Epithelial cell of esophagus (primary cell): ENCODE measurements around the gene LRRC26.
"Not testable (repeated sequence)": the region's sequence is repeated elsewhere in the genome, so short reads cannot be mapped to it uniquely, and the experiment has no call there.

Experiments
- DNase-seq: peaks from one replicate; pipeline ENCODE4 v3.0.0; 2010; ENCODE audit warnings: low read depth
- H3K4me3 ChIP-seq: 2 replicates; pipeline ENCODE4 v1.5.1; 2011; ENCODE audit warnings: mild to moderate bottlenecking, low read length, control low read depth
- TF ChIP-seq, protein P1 (sequence below): IDR thresholded peaks from 2 replicates; pipeline ENCODE4 v1.5.1; 2011; ENCODE audit warnings: low read depth, mild to moderate bottlenecking, low read length, control low read depth, inconsistent platforms; ENCODE audit not compliant: insufficient read depth; ENCODE audit errors: missing control alignments

The LRRC26 gene

DNA sequence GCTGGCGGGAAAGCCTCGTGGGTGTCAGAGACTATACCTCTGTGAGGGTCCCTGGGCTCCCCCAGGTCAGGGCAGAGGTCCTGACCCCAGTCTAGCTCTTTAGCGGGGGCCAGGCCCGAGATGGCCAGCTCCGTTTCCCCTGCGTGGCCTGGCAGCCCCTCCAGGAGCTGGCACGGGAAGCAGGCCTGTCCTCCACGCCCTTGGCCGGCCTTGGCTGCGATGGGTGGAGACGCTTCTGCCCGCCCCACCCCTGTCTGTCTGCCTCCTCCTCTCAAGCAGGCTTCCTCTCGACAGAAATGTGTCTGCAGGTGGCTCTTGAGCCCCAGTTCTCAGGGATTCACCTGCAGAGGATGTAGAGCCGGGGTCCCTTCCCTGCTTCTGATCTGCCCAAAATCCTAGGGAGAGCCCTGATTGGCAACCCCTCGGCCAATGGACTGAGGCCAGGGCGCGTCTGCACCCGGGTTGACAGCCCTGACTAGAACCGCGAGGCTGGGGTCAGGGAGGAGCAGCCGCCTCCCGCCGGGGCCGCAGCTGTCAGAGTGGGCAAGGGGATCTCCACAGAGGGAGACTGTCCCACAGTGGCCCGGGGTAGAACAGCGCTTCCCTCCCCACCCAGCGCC is 33.5 kb downstream of the LRRC26 start:
- TF ChIP-seq, protein P1, sequence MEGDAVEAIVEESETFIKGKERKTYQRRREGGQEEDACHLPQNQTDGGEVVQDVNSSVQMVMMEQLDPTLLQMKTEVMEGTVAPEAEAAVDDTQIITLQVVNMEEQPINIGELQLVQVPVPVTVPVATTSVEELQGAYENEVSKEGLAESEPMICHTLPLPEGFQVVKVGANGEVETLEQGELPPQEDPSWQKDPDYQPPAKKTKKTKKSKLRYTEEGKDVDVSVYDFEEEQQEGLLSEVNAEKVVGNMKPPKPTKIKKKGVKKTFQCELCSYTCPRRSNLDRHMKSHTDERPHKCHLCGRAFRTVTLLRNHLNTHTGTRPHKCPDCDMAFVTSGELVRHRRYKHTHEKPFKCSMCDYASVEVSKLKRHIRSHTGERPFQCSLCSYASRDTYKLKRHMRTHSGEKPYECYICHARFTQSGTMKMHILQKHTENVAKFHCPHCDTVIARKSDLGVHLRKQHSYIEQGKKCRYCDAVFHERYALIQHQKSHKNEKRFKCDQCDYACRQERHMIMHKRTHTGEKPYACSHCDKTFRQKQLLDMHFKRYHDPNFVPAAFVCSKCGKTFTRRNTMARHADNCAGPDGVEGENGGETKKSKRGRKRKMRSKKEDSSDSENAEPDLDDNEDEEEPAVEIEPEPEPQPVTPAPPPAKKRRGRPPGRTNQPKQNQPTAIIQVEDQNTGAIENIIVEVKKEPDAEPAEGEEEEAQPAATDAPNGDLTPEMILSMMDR = no peak

DNA sequence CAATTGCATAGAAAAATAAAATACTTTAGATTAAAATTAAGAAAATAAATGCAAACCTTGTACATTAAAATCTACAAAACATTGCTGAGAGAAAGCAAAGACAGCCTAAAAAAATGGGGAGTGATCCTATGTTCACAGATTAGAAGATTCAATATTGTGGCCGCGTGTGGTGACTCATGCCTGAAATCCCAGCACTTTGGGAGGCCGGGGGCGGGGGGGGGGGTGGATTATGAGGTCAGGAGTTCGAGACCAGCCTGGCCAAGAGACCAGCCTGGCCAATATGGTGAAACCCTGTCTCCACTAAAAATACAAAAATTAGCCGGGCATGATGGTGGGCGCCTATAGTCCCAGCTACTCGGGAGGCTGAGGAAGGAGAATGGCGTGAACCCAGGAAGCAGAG is 34.7 kb downstream of the LRRC26 start:
- DNase-seq, H3K4me3 ChIP-seq: not testable (repeated sequence)

More for the DNA sequence above, 33.5 kb downstream of the LRRC26 start:
- H3K4me3 ChIP-seq = no peak overlapping the region
- DNase-seq = no peak

DNA sequence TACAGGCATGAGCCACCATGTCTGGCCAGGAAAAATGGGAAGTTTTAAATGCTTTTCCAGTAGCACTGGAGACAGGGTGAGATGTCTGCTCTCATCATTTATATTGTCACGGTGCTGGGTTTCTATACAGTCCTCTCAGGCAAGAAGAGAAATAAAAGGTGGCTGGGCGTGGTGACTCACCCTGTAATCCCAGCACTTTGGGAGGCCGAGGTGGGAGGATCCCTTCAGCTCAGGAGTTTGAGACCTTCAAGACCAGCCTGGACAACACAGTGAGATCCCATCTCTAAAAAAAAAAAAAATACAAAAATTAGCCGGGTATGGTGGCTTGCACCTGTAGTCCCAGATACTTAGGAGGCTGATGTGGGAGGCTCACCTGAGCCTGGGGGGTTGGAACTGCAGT is 35.7 kb downstream of the LRRC26 start:
- H3K4me3 ChIP-seq = no peak overlapping the region
- TF ChIP-seq, protein P1 = no peak
- DNase-seq = no peak

DNA sequence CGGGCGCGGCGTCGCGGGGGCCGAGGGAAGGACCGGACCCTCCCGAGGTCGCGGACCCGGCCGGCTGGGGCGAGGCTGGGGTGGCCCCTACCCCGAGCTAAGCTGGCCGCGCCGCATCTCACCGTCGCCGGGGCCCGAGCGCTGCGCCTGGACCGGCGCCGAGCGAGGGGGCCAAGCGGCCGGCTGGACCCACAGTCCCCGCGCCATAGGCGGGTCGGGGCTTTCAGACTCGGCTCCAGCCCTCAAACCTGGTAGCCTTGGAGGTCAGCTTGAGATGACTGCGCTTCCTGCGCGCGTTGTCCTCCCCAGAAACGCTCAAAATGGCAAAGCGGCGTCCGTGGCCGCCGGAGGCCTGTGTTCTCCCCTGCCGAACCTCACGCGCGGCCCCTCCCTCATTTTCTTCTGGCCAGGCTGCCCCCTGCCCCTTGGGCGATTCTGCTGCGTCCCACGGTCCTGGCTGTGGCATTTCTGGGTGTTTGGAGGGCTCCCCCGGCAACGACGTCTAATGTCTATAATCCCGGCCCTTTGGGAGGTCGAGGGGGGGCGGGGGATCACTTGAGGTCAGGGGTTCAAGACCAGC is 39.6 kb downstream of the LRRC26 start:
- H3K4me3 ChIP-seq = peak overlapping the region; percentile 78
- DNase-seq = no peak
- TF ChIP-seq, protein P1 = no peak

DNA sequence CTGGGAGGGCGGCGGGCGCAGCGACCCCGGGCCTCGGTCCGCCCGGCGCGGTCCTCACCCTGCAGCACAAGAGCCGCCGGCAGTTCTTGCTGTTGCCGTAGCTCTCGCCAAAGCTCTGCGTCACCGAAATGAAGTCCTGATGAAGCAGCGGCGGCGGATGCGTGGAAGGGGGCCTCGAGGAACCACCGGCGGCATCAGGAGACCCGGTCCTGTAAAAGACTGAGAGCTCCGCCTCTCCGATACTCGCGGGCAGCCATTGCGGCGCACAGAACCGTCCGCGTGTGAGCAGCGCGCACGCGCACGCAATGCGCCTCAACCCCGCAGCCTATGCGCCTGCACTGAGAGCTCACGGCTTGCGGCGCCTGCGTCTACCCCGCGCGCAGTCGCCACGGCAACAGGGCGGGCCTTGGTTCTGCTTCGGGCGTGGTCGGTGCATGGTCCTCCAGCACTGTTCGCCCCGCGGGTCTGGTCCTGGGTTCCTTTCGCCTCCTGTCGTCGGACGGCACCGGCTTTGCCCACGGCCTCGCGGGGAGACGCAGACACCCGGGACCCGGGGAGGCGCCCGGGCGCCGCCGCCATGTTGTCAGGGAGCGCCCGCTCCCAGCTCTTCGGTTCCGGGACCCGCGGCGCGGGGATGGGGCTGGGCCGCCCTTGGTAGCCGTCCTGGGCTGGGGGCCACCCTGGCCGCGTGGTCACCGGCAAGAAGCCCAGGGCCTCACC is 40.2 kb downstream of the LRRC26 start:
- DNase-seq = peak; percentile 95
- TF ChIP-seq, protein P1 = no peak
- peak overlapping the region; percentile 78 for H3K4me3 ChIP-seq

DNA sequence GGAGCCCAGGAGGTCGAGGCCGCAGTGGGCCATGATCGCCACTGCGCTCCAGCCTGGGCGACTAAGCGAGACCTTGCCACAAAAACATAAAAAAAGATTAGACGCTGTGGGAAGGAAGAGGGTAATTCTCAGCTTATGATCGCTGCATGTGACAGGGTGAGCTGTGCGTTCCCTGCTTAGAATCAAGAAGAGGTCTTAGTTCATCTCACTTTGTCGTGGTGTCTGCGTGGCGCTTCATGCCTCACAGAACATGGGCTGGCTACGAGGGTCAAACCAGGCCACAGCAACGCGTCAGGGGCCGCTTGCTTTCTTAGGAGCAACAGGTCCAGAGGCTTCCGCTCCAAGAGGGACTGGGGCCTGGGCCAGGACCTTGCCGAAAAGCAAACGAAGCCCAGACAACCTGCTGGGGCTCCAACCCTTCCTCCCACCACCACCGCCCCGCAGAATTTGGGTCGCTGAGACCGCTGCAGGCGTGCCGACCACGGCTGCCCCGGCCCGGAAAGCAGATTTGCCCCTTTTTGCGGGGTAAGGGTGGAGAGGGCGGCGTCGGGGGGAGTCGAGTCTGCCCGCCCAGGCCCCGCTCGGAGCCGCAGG is 40.9 kb downstream of the LRRC26 start:
- no peak for DNase-seq
- TF ChIP-seq, protein P1 = no peak
- H3K4me3 ChIP-seq = peak overlapping the region; percentile 78

DNA sequence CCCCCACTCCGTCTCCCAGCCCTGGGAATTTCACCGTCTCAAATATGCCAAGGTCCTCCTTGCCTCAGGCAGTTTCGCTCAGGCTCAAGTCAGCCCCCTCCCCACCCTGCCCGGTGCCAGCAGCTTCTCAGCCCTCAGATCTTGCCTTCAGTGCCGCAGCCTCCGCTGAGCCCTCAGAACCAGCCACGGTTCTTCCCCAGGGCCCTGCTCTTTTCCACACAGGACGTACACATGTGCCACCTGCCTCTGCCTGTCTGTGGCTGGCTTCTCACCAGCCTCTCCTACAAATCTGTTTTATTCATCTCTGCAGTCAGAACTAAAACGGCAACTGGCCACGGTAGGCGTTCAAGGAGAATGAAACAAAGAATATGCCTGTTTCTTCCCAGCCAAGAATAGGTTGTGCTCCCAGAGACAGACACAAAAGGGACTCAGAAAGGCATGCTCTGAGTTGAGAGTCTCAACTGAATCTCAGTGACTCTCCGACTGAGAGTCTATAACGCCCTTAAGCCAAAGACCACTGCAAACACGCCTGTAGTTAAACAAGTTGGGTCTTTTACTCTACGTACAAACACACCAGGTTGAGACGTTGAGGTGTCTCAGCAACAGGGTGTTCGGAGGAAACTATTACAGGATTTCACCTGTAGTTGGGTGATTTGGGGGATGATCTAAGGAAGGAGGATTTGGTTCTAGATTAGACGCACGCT is 41.5 kb downstream of the LRRC26 start:
- TF ChIP-seq, protein P1 = no peak
- H3K4me3 ChIP-seq = peak overlapping the region; percentile 78
- no peak for DNase-seq
